Right ventricle myocardium superior (tissue), 1 donor: Measurements from ENCODE around the gene HOXA10. TPM values are rescaled to one million over a fixed set of nuclear protein-coding genes. Genes with fewer than 3 reads are reported as not detected.

Experiments
- ATAC-seq: fragments of 200-7000 bp; cut with Tn5 transposase; one replicate; pipeline ENCODE4 v1.9.1; 2020; ENCODE audit warnings: mild to moderate bottlenecking; ENCODE audit not compliant: poor library complexity
- DNase-seq: peaks from one replicate; pipeline ENCODE4 v3.0.0-alpha.2; 2020
- intact Hi-C: fragments of 100-400 bp; cut with DNase I; formaldehyde crosslinking; loops from one replicate; pipeline ENCODE4 v1.11.2; 2022
- microRNA-seq: library from miRNA; unstranded; fragments of <30 nt; microRNA quantifications from one replicate; pipeline ENCODE4 v1.2.0, GENCODE V29; 2020
- total RNA-seq: library from RNA; stranded (reverse); fragmentation: NEBNext Ultra II Directional; extraction: Animal tissue kit (Norgen Biotek cat#: 25700); gene quantifications from one replicate; pipeline ENCODE4 v1.2.1, GENCODE V29; 2021
- donor health status: DM: no; HTN: yes; CAD: no; lungs with severe emphysema.

Gene HOXA10
- total RNA-seq, 1 donor from 2014 or later = not detected

- intact Hi-C loops = no loop called here
- DNase-seq = no peak
- ATAC-seq = peak; percentile 14
Observed at GRCh38 chr7:27129729-27130539, 44.2 kb downstream of the HOXA10 start.

- intact Hi-C loops = no loop called here
- no peak for DNase-seq
- ATAC-seq = no peak
Observed at GRCh38 chr7:27128776-27129728, 45.1 kb downstream of the HOXA10 start.

GRCh38 chr7:27128034-27128433 lies 46.1 kb downstream of the HOXA10 start:
- ATAC-seq = no peak
- DNase-seq = no peak
- intact Hi-C loops = no loop called here

- intact Hi-C loops = no loop called here
- ATAC-seq (no peak), DNase-seq (no peak)
Observed at GRCh38 chr7:27126596-27127327, 47.4 kb downstream of the HOXA10 start.

- no peak for DNase-seq
- intact Hi-C loops = no loop called here
- no peak for ATAC-seq
Observed at GRCh38 chr7:27125986-27126394, 48.1 kb downstream of the HOXA10 start.

- intact Hi-C loops = no loop called here
- ATAC-seq (no peak), DNase-seq (no peak)
Observed at GRCh38 chr7:27124902-27125689, 49.0 kb downstream of the HOXA10 start.

- DNase-seq (no peak), ATAC-seq (no peak)
- intact Hi-C loops = no loop called here
Observed at GRCh38 chr7:27124096-27124901, 49.8 kb downstream of the HOXA10 start.

- ATAC-seq = no peak
- intact Hi-C loops = no loop called here
- DNase-seq = no peak
Observed at GRCh38 chr7:27123477-27124053, 50.6 kb downstream of the HOXA10 start.

- intact Hi-C loops = no loop called here
- DNase-seq (no peak), ATAC-seq (no peak)
Observed at GRCh38 chr7:27123007-27123476, 51.1 kb downstream of the HOXA10 start.

- intact Hi-C loops = no loop called here
- DNase-seq = no peak
- ATAC-seq = no peak
Observed at GRCh38 chr7:27122077-27122910, 51.8 kb downstream of the HOXA10 start.

- DNase-seq = no peak
- intact Hi-C loops = no loop called here
- no peak for ATAC-seq
Observed at GRCh38 chr7:27121684-27122076, 52.4 kb downstream of the HOXA10 start.

Small RNA genes within 50 kb of the gene (microRNA-seq; reads per million reads assigned to microRNA genes)
- 5.2 reads per million, percentile 13 among the genes with 10 or more reads in this experiment for gene MIR196B

Other genes with a start within 250 kb of the HOXA10 start
- 0.13 TPM for gene HOXA1, start 78.3 kb downstream of the HOXA10 start, total RNA-seq
- 0.11 TPM for gene HOXA2, start 71.6 kb downstream of the HOXA10 start, total RNA-seq
- gene HOXA4, start 43.6 kb downstream of the HOXA10 start, total RNA-seq = 0.97 TPM
- 0.62 TPM for gene HOXA5, start 30.6 kb downstream of the HOXA10 start, total RNA-seq
- not detected for gene HOXA6, start 26.5 kb downstream of the HOXA10 start, total RNA-seq
- gene HOXA3, start 21.7 kb downstream of the HOXA10 start, total RNA-seq = 0.35 TPM
- gene HOXA7, start 17.6 kb downstream of the HOXA10 start, total RNA-seq = not detected
- gene HOXA9, start 8.8 kb downstream of the HOXA10 start, total RNA-seq = not detected
- not detected for gene HOXA11, start 10.9 kb upstream of the HOXA10 start, total RNA-seq
- not detected for gene HOXA13, start 25.8 kb upstream of the HOXA10 start, total RNA-seq
- gene EVX1, start 68.5 kb upstream of the HOXA10 start, total RNA-seq = not detected